K562 (cell line): Measurements from ENCODE around the gene C19orf67. TPM values are rescaled to one million over a fixed set of nuclear protein-coding genes. Genes with fewer than 3 reads are reported as not detected.
A peak's percentile ranks its signal among the peaks of the same experiment; 100 is the strongest.

Source experiments
- ATAC-seq: fragments of 200-7000 bp; cut with Tn5 transposase; 3 replicates; pipeline ENCODE4 v1.9.1; 2020; ENCODE audit warnings: moderate library complexity
- BruUV-seq: library from RNA; stranded (reverse); fragments of 400-500 nt; replicated peaks from 2 replicates; lab custom pipeline; 2021; lab: Mats Ljungman, UMichigan
- CTCF ChIA-PET: fragments of 300-600 bp; formaldehyde crosslinking; extraction: SDS; loops from one replicate; lab custom pipeline; 2021; ENCODE audit warnings: low intra/inter-chr PET ratio; lab: Yijun Ruan, JAX
- POLR2A ChIA-PET: fragments of 300-600, 350-650 bp; sonication (Branson Sonifier 250); formaldehyde crosslinking; extraction: SDS; loops from one replicate; lab custom pipeline; 2021; ENCODE audit warnings: antibody characterized with exemption, inconsistent platforms; lab: Yijun Ruan, JAX
- DNase-seq, 4 experiments: peaks; one replicate each; pipeline versions ENCODE4 v3.0.0 to v3.0.0-alpha.2; 2011 to 2018; ENCODE audit warnings: low spot score in 3 of 4, mixed read lengths in 3 of 4; ENCODE audit errors: extremely low read depth in 1 of 4
- FAIRE-seq: peaks from 2 replicates; lab custom pipeline; 2011; peaks lifted over from hg19 to GRCh38; lab: Jason Lieb, UNC
- H2AFZ ChIP-seq: 2 replicates; pipeline ENCODE4 v1.6.0; 2011; ENCODE audit warnings: low read depth, low read length, control low read depth, inconsistent platforms
- H3K27ac ChIP-seq: fragments of 200-600 bp; 3 replicates; pipeline ENCODE4 v1.8.0; 2011; ENCODE audit warnings: low read depth, mild to moderate bottlenecking, control low read depth, inconsistent platforms, low read length, moderate library complexity, mixed read lengths; ENCODE audit errors: extremely low read depth
- H3K27me3 ChIP-seq, 2 experiments: fragments of 300-600 bp in 1 of 2; 2 replicates in 1 of 2; 3 replicates in 1 of 2; pipeline versions ENCODE4 v1.6.0 to v1.8.0; 2011; ENCODE audit warnings: inconsistent platforms in 2 of 2, low read length in 2 of 2, mild to moderate bottlenecking in 1 of 2, mixed read lengths in 1 of 2, moderate library complexity in 1 of 2; ENCODE audit not compliant: control insufficient read depth in 2 of 2, insufficient read depth in 2 of 2
- H3K36me3 ChIP-seq: fragments of 300-600 bp; 3 replicates; pipeline ENCODE4 v1.8.0; 2011; ENCODE audit warnings: mild to moderate bottlenecking, low read length, inconsistent platforms; ENCODE audit not compliant: control insufficient read depth, insufficient read depth
- H3K4me1 ChIP-seq, 2 experiments: fragments of 200-600 bp in 1 of 2; replicated peaks in 1 of 2; 2 replicates in 1 of 2; 3 replicates in 1 of 2; pipeline versions ENCODE4 v1.5.1 to v1.8.0; 2011; ENCODE audit warnings: inconsistent platforms in 2 of 2, low read length in 2 of 2, mild to moderate bottlenecking in 1 of 2, mixed read lengths in 1 of 2, moderate library complexity in 1 of 2; ENCODE audit not compliant: control insufficient read depth in 2 of 2, insufficient read depth in 2 of 2
- H3K4me2 ChIP-seq: 2 replicates; pipeline ENCODE4 v1.6.1; 2011; ENCODE audit warnings: low read length, control low read depth, inconsistent platforms, mixed read lengths; ENCODE audit not compliant: insufficient read depth
- H3K4me3 ChIP-seq: fragments of 200-600 bp; sonication (generic), shearing (Covaris generic); 2 replicates; pipeline ENCODE4 v1.5.1; 2016; ENCODE audit warnings: control low read depth, inconsistent platforms
- H3K79me2 ChIP-seq: fragments of 200-600 bp; 3 replicates; pipeline ENCODE4 v1.8.0; 2011; ENCODE audit warnings: low read length, inconsistent platforms; ENCODE audit not compliant: control insufficient read depth, insufficient read depth
- H3K9ac ChIP-seq, 2 experiments: 2 replicates each; pipeline versions ENCODE4 v1.6.0 to v1.6.1; 2011; ENCODE audit warnings: low read depth in 2 of 2, low read length in 2 of 2, control low read depth in 1 of 2, inconsistent platforms in 1 of 2, mild to moderate bottlenecking in 1 of 2, mixed read lengths in 1 of 2; ENCODE audit not compliant: insufficient read depth in 1 of 2
- H3K9me1 ChIP-seq: one replicate; pipeline ENCODE4 v1.6.0; 2011; ENCODE audit warnings: inconsistent platforms, mild to moderate bottlenecking, low read length, moderate library complexity; ENCODE audit not compliant: control insufficient read depth, insufficient read depth
- H3K9me3 ChIP-seq: replicated peaks from 2 replicates; pipeline ENCODE4 v1.5.1; 2011; ENCODE audit warnings: low read depth, low read length, inconsistent platforms; ENCODE audit not compliant: control insufficient read depth, insufficient read depth
- H4K20me1 ChIP-seq: replicated peaks from 2 replicates; pipeline ENCODE4 v1.6.1; 2011; ENCODE audit warnings: low read length, inconsistent platforms, mixed read lengths; ENCODE audit not compliant: control insufficient read depth, insufficient read depth
- BHLHE40 ChIP-seq: IDR thresholded peaks from 2 replicates; pipeline ENCODE4 v1.6.1; 2011; ENCODE audit warnings: low read length, improper control_type of control experiment
- ELF1 ChIP-seq: fragments of 200-800 bp; sonication (Bioruptor generic); IDR thresholded peaks from 2 replicates; pipeline ENCODE4 v1.6.1; 2016; ENCODE audit warnings: missing genetic modification characterization, missing compliant biosample characterization
- HNRNPUL1 ChIP-seq: fragments of 200-400 bp; formaldehyde crosslinking; IDR thresholded peaks from 2 replicates; pipeline ENCODE4 v1.6.1; 2017; ENCODE audit warnings: low read length
- MYBL2 ChIP-seq, 2 experiments: fragments of 450-650 bp in 1 of 2; sonication (generic) in 1 of 2; formaldehyde crosslinking in 1 of 2; IDR thresholded peaks; 2 replicates each; pipeline versions ENCODE4 v1.6.1 to v1.8.1; 2017 to 2022; ENCODE audit warnings: borderline replicate concordance in 1 of 2, inconsistent platforms in 1 of 2, low read depth in 1 of 2, mild to moderate bottlenecking in 1 of 2, missing genetic modification reagents in 1 of 2, moderate library complexity in 1 of 2
- SLC30A9 ChIP-seq: fragments of 250-450 bp; sonication (Bioruptor Pico); IDR thresholded peaks from 2 replicates; pipeline ENCODE4 v1.8.0; 2022; ENCODE audit warnings: mild to moderate bottlenecking, moderate library complexity
- WGBS: fragments of 100-300 bp; shearing (Covaris generic); methylation state at CpG from one replicate; pipeline ENCODE4 v1.1.6; 2016; ENCODE audit warnings: low coverage, mixed read lengths; ENCODE audit not compliant: insufficient coverage; ENCODE audit errors: missing lambda C conversion rate; 5-methylcytosine and 5-hydroxymethylcytosine counted together
- in situ Hi-C: fragments of 300-500 bp; cut with MboI; formaldehyde crosslinking; loops from 4 replicates; pipeline ENCODE4 v1.15.0; 2018; ENCODE audit warnings: inconsistent platforms, mixed read lengths
- intact Hi-C: fragments of 100-400 bp; cut with micrococcal nuclease; formaldehyde crosslinking; loops from 2 replicates; pipeline ENCODE4 v1.14.2; 2022
- polyA plus RNA-seq, 8 experiments: library from polyadenylated mRNA; depleted of rRNA in 4 of 8; stranded (reverse) in 5 of 8; unstranded in 3 of 8; fragments of >200 nt; fragmentation: Nextera tagmentation in 2 of 8; fragmentation: Illumina TruSeq in 1 of 8; extraction: Ambion mirVana in 2 of 8; extraction: Trizol in 1 of 8; gene quantifications; 2 replicates each; pipeline versions ENCODE4 v1.2.1 to v1.2.3, GENCODE V29; 2011 to 2014; ENCODE audit warnings: inconsistent platforms in 1 of 8, missing spikeins in 1 of 8
- total RNA-seq, 7 experiments: library from RNA; depleted of rRNA in 6 of 7; stranded (reverse); fragments of >200 nt in 6 of 7; fragmentation: Illumina TruSeq in 2 of 7; extraction: Trizol in 2 of 7; gene quantifications; 2 replicates each; pipeline versions ENCODE4 v1.2.1 to v1.2.3, GENCODE V29; 2011 to 2021; ENCODE audit warnings: low replicate concordance in 1 of 7
- TF ChIP-seq, protein P1 (sequence below), 2 experiments: fragments of 450-650 bp; IDR thresholded peaks; 2 replicates each; pipeline ENCODE4 v1.6.1; 2016; ENCODE audit warnings: mild to moderate bottlenecking in 2 of 2, borderline replicate concordance in 1 of 2, low read depth in 1 of 2, moderate library complexity in 1 of 2
- TF ChIP-seq, protein P2 (sequence below): sonication (generic); formaldehyde crosslinking; IDR thresholded peaks from 2 replicates; pipeline ENCODE4 v1.8.1; 2023; ENCODE audit warnings: missing genetic modification reagents, mild to moderate bottlenecking, borderline replicate concordance

C19orf67 gene
- total and polyA plus RNA-seq, 9 of the 15 experiments (the other 6 are each of a cell fraction or from before 2014, with no cell fraction given) = 0.29 to 1.8 (median 0.51) TPM; not detected in 3

DNA sequence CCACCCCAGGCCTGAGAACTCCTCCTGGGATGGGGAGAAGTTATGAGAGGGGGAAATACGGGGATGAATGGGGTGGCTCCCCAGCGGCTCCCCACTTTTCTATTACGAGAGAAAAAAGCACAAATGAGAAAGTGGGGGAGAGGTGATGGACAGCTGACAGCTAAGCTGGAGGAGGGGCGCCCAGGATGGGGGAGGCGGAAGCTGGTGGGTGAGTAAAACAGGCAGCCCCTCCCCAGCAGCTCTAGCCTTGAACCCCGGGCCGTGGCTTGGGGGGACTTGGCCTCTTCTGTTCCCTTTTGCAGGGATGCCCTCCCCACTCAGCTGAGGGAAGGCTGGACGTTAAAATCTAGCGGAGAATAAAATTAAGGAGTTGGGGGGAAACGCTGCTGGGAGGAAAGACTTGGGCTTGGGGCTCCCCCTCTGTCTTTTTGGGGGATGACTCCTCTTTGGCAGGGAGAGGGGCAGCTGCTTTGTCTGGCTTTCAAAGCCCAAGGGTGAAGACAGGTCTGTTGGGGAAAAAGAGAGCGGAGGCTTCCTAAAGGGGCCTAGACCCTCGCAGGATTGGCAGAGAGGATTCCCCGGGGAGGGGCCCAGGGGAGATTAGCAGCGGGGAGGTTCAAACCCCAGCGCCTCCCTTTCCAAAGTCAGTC is 6.4 kb upstream of the C19orf67 start:
- Histone ChIP-seq H3K79me2 (peaks cover 11% of the 10 kb centered on the region), H3K9me1 (no peaks in the 10 kb centered on the region), H2AFZ (peak overlapping the region; percentile 90), H3K4me2 (peak overlapping the region; percentile 96), H3K9me3 (peaks cover 10% of the 10 kb centered on the region), H3K36me3 (peaks cover 25% of the 10 kb centered on the region; the same call in 2 of the 3 replicates), H3K27me3 (no peaks in the 10 kb centered on the region), H3K27ac (peak overlapping the region; percentile 97), H4K20me1 (no peaks in the 10 kb centered on the region), H3K9ac (peak overlapping the region; percentile 87 to 93), H3K4me1 (peaks cover 5 to 31% of the 10 kb centered on the region in 2 experiments; a peak in 3 of 5 replicates), H3K4me3 (peak overlapping the region; percentile 94)
- ATAC-seq (peak; percentile 21), DNase-seq (peak; percentile 56 to 62 (median 56)), FAIRE-seq (no peak)
- CTCF ChIA-PET = no interaction called here
- POLR2A ChIA-PET = interaction anchor here (0.6 to 1.9 kb wide), 6 partner anchors 9 to 324 kb away, joined by 3 to 6 read pairs (median 4); partner anchors contain the start of gene IL27RA
- 5% methylated on average over 13 of the region's 15 CpGs for WGBS
- intact Hi-C loops = loop anchor here (2.0 kb wide), 1 partner anchor 45 kb away; the partner anchor contains the start of gene ASF1B
- in situ Hi-C loops = no loop called here
- BruUV-seq = TSS peak; percentile 47
- TF ChIP-seq SLC30A9 (CRISPR knock-in tag) (no peak), HNRNPUL1 (no peak), MYBL2 (IDR thresholded peaks at IDR 0.05; ENCODE audit: low read depth) (no peak), MYBL2 (CRISPR knock-in tag; IDR thresholded peaks at IDR 0.05; ENCODE audit: borderline replicate concordance) (no peak), ELF1 (tag) (0 out of 2 replicates have a peak, but pooled peaks have one; percentile 3), BHLHE40 (no peak)
- TF ChIP-seq, protein P1, sequence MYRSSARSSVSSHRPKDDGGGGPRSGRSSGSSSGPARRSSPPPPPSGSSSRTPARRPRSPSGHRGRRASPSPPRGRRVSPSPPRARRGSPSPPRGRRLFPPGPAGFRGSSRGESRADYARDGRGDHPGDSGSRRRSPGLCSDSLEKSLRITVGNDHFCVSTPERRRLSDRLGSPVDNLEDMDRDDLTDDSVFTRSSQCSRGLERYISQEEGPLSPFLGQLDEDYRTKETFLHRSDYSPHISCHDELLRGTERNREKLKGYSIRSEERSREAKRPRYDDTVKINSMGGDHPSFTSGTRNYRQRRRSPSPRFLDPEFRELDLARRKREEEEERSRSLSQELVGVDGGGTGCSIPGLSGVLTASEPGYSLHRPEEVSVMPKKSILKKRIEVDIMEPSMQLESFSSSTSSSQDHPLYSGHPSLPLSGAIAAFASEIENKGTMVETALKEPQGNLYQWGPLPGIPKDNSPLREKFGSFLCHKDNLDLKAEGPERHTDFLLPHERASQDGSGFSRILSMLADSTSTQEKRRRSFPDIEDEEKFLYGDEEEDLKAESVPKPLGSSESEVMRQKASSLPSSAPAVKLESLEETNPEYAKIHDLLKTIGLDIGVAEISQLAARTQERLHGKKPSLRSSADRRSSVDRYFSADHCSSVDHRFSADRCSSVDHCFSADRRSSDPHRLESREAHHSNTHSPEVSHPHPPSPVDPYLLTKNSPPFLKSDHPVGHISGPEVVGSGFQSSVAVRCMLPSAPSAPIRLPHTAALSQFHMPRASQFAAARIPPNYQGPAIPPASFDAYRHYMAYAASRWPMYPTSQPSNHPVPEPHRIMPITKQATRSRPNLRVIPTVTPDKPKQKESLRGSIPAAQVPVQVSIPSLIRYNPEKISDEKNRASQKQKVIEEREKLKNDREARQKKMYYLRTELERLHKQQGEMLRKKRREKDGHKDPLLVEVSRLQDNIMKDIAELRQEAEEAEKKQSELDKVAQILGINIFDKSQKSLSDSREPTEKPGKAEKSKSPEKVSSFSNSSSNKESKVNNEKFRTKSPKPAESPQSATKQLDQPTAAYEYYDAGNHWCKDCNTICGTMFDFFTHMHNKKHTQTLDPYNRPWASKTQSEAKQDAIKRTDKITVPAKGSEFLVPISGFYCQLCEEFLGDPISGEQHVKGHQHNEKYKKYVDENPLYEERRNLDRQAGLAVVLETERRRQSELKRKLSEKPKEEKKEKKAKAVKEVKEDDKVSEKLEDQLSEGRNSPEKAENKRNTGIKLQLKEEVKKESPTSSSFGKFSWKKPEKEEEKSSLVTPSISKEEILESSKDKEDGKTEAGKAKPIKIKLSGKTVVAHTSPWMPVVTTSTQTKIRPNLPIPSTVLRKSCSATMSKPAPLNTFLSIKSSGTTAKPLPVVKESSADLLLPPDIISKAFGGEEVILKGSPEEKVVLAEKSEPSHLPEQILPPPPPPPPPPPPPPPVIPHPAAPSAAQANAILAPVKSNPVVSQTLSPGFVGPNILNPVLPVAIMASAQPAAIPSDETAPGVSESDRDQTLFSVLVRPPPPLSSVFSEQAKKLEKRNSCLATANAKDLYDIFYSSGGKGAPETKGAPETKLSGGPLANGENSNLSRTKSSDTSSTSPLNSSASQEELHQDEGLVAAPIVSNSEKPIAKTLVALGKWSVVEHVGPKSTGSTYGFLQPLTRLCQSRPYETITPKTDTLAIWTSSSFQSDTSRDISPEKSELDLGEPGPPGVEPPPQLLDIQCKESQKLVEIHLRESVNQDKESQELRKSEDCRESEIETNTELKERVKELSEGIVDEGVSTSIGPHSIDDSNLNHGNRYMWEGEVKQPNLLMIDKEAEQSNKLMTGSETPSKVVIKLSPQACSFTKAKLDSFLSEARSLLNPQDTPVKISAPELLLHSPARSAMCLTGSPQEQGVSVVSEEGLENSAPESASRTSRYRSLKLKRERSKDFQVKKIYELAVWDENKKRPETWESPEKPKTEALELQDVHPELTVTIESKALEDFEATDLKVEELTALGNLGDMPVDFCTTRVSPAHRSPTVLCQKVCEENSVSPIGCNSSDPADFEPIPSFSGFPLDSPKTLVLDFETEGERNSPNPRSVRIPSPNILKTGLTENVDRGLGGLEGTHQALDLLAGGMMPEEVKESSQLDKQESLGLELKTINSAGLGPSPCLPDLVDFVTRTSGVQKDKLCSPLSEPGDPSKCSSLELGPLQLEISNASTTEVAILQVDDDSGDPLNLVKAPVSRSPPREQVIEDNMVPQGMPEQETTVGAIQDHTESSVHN (IDR thresholded peaks at IDR 0.05; ENCODE audit: borderline replicate concordance in 1 of 2, low read depth in 1 of 2) = no peak
- TF ChIP-seq, protein P2, sequence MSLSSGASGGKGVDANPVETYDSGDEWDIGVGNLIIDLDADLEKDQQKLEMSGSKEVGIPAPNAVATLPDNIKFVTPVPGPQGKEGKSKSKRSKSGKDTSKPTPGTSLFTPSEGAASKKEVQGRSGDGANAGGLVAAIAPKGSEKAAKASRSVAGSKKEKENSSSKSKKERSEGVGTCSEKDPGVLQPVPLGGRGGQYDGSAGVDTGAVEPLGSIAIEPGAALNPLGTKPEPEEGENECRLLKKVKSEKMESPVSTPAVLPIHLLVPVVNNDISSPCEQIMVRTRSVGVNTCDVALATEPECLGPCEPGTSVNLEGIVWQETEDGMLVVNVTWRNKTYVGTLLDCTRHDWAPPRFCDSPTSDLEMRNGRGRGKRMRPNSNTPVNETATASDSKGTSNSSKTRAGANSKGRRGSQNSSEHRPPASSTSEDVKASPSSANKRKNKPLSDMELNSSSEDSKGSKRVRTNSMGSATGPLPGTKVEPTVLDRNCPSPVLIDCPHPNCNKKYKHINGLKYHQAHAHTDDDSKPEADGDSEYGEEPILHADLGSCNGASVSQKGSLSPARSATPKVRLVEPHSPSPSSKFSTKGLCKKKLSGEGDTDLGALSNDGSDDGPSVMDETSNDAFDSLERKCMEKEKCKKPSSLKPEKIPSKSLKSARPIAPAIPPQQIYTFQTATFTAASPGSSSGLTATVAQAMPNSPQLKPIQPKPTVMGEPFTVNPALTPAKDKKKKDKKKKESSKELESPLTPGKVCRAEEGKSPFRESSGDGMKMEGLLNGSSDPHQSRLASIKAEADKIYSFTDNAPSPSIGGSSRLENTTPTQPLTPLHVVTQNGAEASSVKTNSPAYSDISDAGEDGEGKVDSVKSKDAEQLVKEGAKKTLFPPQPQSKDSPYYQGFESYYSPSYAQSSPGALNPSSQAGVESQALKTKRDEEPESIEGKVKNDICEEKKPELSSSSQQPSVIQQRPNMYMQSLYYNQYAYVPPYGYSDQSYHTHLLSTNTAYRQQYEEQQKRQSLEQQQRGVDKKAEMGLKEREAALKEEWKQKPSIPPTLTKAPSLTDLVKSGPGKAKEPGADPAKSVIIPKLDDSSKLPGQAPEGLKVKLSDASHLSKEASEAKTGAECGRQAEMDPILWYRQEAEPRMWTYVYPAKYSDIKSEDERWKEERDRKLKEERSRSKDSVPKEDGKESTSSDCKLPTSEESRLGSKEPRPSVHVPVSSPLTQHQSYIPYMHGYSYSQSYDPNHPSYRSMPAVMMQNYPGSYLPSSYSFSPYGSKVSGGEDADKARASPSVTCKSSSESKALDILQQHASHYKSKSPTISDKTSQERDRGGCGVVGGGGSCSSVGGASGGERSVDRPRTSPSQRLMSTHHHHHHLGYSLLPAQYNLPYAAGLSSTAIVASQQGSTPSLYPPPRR (CRISPR knock-in tag) = no peak
